Neural crest cell (in vitro differentiated cells): Measurements from ENCODE around the gene ANO9. TPM values are rescaled to one million over a fixed set of nuclear protein-coding genes. Genes with fewer than 3 reads are reported as not detected.

ENCODE experiments used
- DNase-seq: peaks from one replicate; pipeline ENCODE4 v3.0.0; 2021; ENCODE audit warnings: low read depth, mixed read lengths, low spot score
- H3K27ac Mint-ChIP-seq: one replicate; pipeline ENCODE4 v1.8.0; 2021; ENCODE audit warnings: mild to moderate bottlenecking, mixed read lengths; ENCODE audit not compliant: unreplicated experiment
- H3K27me3 Mint-ChIP-seq: 2 replicates; pipeline ENCODE4 v1.8.0; 2021; ENCODE audit warnings: low read depth, mild to moderate bottlenecking, mixed read lengths
- H3K36me3 Mint-ChIP-seq: 2 replicates; pipeline ENCODE4 v1.8.0; 2021; ENCODE audit warnings: low read depth, mild to moderate bottlenecking, mixed read lengths
- H3K4me1 Mint-ChIP-seq: 2 replicates; pipeline ENCODE4 v1.8.0; 2021; ENCODE audit warnings: mixed read lengths
- H3K4me3 Mint-ChIP-seq: one replicate; pipeline ENCODE4 v1.8.0; 2021; ENCODE audit warnings: mild to moderate bottlenecking, mixed read lengths
- H3K9me3 Mint-ChIP-seq: 2 replicates; pipeline ENCODE4 v1.8.0; 2021; ENCODE audit warnings: mixed read lengths
- CTCF ChIP-seq: fragments of 200-600 bp; sonication (generic); conservative IDR thresholded peaks from 2 replicates; pipeline ENCODE4 v1.5.0; 2021; ENCODE audit warnings: antibody characterized with exemption, mild to moderate bottlenecking
- total RNA-seq: library from RNA; stranded (reverse); gene quantifications from 2 replicates; pipeline ENCODE4 v1.2.1, GENCODE V29; 2021

ANO9 gene
- total RNA-seq, 1 donor from 2014 or later, result not detected

GRCh38 chr11:396511-396947 is 45.3 kb downstream of the ANO9 start:
- DNase-seq, result no peak
- no peaks in the 10 kb centered on the region for H3K4me1 Mint-ChIP-seq
- no peaks in the 10 kb centered on the region for H3K36me3 Mint-ChIP-seq
- H3K4me3 Mint-ChIP-seq, result no peak overlapping the region
- H3K9me3 Mint-ChIP-seq, result peaks cover 2% of the 10 kb centered on the region
- peaks cover 3% of the 10 kb centered on the region for H3K27me3 Mint-ChIP-seq
- no peak overlapping the region for H3K27ac Mint-ChIP-seq
- TF ChIP-seq CTCF, result no peak

GRCh38 chr11:395866-396265 is 45.9 kb downstream of the ANO9 start:
- no peaks in the 10 kb centered on the region for H3K36me3 Mint-ChIP-seq
- TF ChIP-seq CTCF, result no peak
- no peak for DNase-seq
- H3K9me3 Mint-ChIP-seq, result peaks cover 2% of the 10 kb centered on the region
- no peaks in the 10 kb centered on the region for H3K4me1 Mint-ChIP-seq
- H3K4me3 Mint-ChIP-seq, result no peak overlapping the region
- H3K27ac Mint-ChIP-seq, result no peak overlapping the region
- H3K27me3 Mint-ChIP-seq, result peaks cover 3% of the 10 kb centered on the region

- peaks cover 2% of the 10 kb centered on the region for H3K9me3 Mint-ChIP-seq
- H3K4me1 Mint-ChIP-seq, result no peaks in the 10 kb centered on the region
- DNase-seq, result no peak
- H3K36me3 Mint-ChIP-seq, result no peaks in the 10 kb centered on the region
- H3K4me3 Mint-ChIP-seq, result no peak overlapping the region
- H3K27me3 Mint-ChIP-seq, result peaks cover 3% of the 10 kb centered on the region
- TF ChIP-seq CTCF, result no peak
- H3K27ac Mint-ChIP-seq, result no peak overlapping the region
Observed at GRCh38 chr11:394858-395655, 46.8 kb downstream of the ANO9 start.

GRCh38 chr11:394034-394857 is 47.6 kb downstream of the ANO9 start, which contains the start of gene PKP3:
Gene PKP3, plus strand, starts transcription at chr11:394209. Its CDS starts 84 bp downstream, at chr11:394293.
- Mint-ChIP-seq H3K4me3 (no peak within 1 kb of the TSS), H3K27me3 (peaks cover 3% of the 10 kb centered on the region), H3K27ac (no peak within 1 kb of the TSS), H3K4me1 (no peaks in the 10 kb centered on the region), H3K36me3 (no peaks in the 10 kb centered on the region), H3K9me3 (peaks cover 2% of the 10 kb centered on the region)
- no peak for TF ChIP-seq CTCF
- no peak for DNase-seq

- peaks cover under 1% of the 10 kb centered on the region for H3K27me3 Mint-ChIP-seq
- no peak overlapping the region for H3K4me3 Mint-ChIP-seq
- no peak for TF ChIP-seq CTCF
- H3K4me1 Mint-ChIP-seq, result no peaks in the 10 kb centered on the region
- no peak overlapping the region for H3K27ac Mint-ChIP-seq
- H3K36me3 Mint-ChIP-seq, result no peaks in the 10 kb centered on the region
- no peak for DNase-seq
- H3K9me3 Mint-ChIP-seq, result no peaks in the 10 kb centered on the region
Observed at GRCh38 chr11:393219-394033, 48.4 kb downstream of the ANO9 start.
